Upper lobe of left lung (tissue), 4 donors: ENCODE results near the gene AKR1C1.

Experiments used
- EP300 ChIP-seq, 4 donors: sonication (generic); formaldehyde crosslinking; IDR thresholded peaks; one replicate each; pipeline ENCODE4 v1.5.1; 2017; ENCODE audit warnings: antibody characterized with exemption in 4 of 4, control low read depth in 2 of 4
- POLR2A ChIP-seq, 4 donors: fragments of 450-650 bp; IDR thresholded peaks; one replicate each; pipeline ENCODE4 v1.5.1; 2016 to 2017; ENCODE audit warnings: antibody characterized with exemption in 4 of 4, mild to moderate bottlenecking in 2 of 4
- TF ChIP-seq, protein P1 (sequence below), 6 experiments: fragments of 450-650 bp in 4 of 6; fragments of 200-600 bp in 2 of 6; sonication (generic) in 2 of 6; IDR thresholded peaks; one replicate each; pipeline ENCODE4 v1.5.1; 2016 to 2019; ENCODE audit warnings: antibody characterized with exemption in 6 of 6

DNA sequence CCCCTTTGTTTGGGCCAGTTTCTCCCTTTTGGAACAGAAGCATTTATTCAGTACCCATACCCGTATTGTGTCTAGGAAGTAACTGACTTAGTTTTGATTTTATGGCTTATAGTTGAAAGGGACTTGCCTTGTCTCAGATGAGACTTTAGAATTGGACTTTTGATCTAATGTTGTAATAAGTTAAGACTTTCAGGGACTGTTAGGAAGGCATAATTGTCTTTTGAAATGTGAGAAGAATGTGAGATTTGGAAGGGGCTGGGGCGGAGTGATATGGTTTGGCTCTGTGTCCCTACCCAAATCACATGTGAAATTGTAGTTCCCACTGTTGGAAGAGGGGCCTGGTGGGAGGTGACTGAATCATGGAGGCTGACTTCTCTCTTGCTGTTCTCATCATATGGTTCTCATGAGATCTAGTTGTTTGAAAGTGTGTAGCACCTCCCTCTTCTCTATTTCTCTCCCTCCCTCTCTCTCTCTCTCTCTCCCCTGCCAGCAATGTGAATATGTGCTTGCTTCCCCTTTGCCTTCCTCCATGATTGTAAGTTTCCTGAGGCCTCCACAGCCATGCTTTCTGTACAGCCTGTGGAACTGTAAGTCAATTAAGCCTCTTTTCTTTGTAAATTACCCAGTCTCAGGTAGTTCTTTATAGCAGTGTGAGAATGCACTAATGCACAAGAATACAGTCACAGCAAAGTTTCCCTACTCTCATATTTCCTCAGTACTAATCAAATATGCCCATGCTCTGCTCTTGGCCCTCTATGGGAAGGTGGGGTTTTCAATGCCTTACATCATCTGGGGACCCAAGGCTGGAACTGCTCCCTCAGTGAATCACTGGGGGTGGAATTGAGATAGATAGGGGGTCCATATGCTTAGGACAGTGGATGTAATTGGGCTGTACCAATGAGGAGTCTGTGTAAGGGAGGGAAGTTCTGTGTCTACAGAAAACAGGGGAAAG, 17.2 kb upstream of the AKR1C1 start:
- TF ChIP-seq, protein P1, sequence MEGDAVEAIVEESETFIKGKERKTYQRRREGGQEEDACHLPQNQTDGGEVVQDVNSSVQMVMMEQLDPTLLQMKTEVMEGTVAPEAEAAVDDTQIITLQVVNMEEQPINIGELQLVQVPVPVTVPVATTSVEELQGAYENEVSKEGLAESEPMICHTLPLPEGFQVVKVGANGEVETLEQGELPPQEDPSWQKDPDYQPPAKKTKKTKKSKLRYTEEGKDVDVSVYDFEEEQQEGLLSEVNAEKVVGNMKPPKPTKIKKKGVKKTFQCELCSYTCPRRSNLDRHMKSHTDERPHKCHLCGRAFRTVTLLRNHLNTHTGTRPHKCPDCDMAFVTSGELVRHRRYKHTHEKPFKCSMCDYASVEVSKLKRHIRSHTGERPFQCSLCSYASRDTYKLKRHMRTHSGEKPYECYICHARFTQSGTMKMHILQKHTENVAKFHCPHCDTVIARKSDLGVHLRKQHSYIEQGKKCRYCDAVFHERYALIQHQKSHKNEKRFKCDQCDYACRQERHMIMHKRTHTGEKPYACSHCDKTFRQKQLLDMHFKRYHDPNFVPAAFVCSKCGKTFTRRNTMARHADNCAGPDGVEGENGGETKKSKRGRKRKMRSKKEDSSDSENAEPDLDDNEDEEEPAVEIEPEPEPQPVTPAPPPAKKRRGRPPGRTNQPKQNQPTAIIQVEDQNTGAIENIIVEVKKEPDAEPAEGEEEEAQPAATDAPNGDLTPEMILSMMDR (IDR thresholded peaks at IDR 0.05): no peak
- TF ChIP-seq POLR2A (IDR thresholded peaks at IDR 0.05): no peak
- TF ChIP-seq EP300 (IDR thresholded peaks at IDR 0.05): no peak
